ENCODE data around the gene MEG3. TPM values are rescaled to one million over a fixed set of nuclear protein-coding genes. Genes with fewer than 3 reads are reported as not detected.

MEG3 gene
- total and polyA plus RNA-seq, 2 experiments from 2014 or later = not detected

- peaks cover 9% of the 10 kb centered on the region; the same call in 1 of the 2 replicates for H3K4me1 ChIP-seq (ENCODE audit: insufficient read depth)
- Mint-ChIP-seq H3K9me3 (no peaks in the 10 kb centered on the region), H3K4me3 (no peak overlapping the region), H3K4me1 (peaks cover 24% of the 10 kb centered on the region), H3K27ac (no peak overlapping the region), H3K36me3 (ENCODE audit: low read depth) (no peaks in the 10 kb centered on the region), H3K27me3 (ENCODE audit: insufficient read depth, low read depth, poor library complexity) (peaks cover 8% of the 10 kb centered on the region)
- H3K9me2 ChIP-seq (ENCODE audit: insufficient read depth) = no peaks in the 10 kb centered on the region
- H3K79me2 ChIP-seq (replicated peaks; ENCODE audit: insufficient read depth) = no peaks in the 10 kb centered on the region
- H3F3A ChIP-seq (replicated peaks; ENCODE audit: low read depth) = no peaks in the 10 kb centered on the region
- H3K27me3 ChIP-seq (ENCODE audit: insufficient read depth) = no peaks in the 10 kb centered on the region
- no peak overlapping the region for H3K4me3 ChIP-seq
- no peak overlapping the region for H3K4me2 ChIP-seq
- no peak for DNase-seq (ENCODE audit: low spot score)
- no peak for ATAC-seq
- TF ChIP-seq ZNF331 (CRISPR knock-in tag; IDR thresholded peaks at IDR 0.05; ENCODE audit: low read depth) (no peak), CREB1 (CRISPR knock-in tag; IDR thresholded peaks at IDR 0.05; ENCODE audit: low read depth) (no peak), JUNB (IDR thresholded peaks at IDR 0.05; ENCODE audit: unreplicated experiment) (no peak), STAT1 (IDR thresholded peaks at IDR 0.05; ENCODE audit: unreplicated experiment) (no peak), NANOG (IDR thresholded peaks at IDR 0.05; ENCODE audit: borderline replicate concordance) (no peak), POLR2AphosphoS5 (IDR thresholded peaks at IDR 0.05; ENCODE audit: low read depth) (no peak), EZH2 (IDR thresholded peaks at IDR 0.05; ENCODE audit: low read depth, unreplicated experiment) (no peak), ZNF114 (CRISPR knock-in tag; IDR thresholded peaks at IDR 0.05) (no peak), CTCF (conservative IDR thresholded peaks at IDR 0.05; ENCODE audit: low read depth in 2 of 2) (no peak), EZH2phosphoT487 (IDR thresholded peaks at IDR 0.05; ENCODE audit: unreplicated experiment) (no peak), ETS1 (IDR thresholded peaks at IDR 0.05) (no peak)
- TF ChIP-seq, protein P1, sequence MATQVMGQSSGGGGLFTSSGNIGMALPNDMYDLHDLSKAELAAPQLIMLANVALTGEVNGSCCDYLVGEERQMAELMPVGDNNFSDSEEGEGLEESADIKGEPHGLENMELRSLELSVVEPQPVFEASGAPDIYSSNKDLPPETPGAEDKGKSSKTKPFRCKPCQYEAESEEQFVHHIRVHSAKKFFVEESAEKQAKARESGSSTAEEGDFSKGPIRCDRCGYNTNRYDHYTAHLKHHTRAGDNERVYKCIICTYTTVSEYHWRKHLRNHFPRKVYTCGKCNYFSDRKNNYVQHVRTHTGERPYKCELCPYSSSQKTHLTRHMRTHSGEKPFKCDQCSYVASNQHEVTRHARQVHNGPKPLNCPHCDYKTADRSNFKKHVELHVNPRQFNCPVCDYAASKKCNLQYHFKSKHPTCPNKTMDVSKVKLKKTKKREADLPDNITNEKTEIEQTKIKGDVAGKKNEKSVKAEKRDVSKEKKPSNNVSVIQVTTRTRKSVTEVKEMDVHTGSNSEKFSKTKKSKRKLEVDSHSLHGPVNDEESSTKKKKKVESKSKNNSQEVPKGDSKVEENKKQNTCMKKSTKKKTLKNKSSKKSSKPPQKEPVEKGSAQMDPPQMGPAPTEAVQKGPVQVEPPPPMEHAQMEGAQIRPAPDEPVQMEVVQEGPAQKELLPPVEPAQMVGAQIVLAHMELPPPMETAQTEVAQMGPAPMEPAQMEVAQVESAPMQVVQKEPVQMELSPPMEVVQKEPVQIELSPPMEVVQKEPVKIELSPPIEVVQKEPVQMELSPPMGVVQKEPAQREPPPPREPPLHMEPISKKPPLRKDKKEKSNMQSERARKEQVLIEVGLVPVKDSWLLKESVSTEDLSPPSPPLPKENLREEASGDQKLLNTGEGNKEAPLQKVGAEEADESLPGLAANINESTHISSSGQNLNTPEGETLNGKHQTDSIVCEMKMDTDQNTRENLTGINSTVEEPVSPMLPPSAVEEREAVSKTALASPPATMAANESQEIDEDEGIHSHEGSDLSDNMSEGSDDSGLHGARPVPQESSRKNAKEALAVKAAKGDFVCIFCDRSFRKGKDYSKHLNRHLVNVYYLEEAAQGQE (IDR thresholded peaks at IDR 0.05; ENCODE audit: unreplicated experiment) = no peak
- TF ChIP-seq, protein P2, sequence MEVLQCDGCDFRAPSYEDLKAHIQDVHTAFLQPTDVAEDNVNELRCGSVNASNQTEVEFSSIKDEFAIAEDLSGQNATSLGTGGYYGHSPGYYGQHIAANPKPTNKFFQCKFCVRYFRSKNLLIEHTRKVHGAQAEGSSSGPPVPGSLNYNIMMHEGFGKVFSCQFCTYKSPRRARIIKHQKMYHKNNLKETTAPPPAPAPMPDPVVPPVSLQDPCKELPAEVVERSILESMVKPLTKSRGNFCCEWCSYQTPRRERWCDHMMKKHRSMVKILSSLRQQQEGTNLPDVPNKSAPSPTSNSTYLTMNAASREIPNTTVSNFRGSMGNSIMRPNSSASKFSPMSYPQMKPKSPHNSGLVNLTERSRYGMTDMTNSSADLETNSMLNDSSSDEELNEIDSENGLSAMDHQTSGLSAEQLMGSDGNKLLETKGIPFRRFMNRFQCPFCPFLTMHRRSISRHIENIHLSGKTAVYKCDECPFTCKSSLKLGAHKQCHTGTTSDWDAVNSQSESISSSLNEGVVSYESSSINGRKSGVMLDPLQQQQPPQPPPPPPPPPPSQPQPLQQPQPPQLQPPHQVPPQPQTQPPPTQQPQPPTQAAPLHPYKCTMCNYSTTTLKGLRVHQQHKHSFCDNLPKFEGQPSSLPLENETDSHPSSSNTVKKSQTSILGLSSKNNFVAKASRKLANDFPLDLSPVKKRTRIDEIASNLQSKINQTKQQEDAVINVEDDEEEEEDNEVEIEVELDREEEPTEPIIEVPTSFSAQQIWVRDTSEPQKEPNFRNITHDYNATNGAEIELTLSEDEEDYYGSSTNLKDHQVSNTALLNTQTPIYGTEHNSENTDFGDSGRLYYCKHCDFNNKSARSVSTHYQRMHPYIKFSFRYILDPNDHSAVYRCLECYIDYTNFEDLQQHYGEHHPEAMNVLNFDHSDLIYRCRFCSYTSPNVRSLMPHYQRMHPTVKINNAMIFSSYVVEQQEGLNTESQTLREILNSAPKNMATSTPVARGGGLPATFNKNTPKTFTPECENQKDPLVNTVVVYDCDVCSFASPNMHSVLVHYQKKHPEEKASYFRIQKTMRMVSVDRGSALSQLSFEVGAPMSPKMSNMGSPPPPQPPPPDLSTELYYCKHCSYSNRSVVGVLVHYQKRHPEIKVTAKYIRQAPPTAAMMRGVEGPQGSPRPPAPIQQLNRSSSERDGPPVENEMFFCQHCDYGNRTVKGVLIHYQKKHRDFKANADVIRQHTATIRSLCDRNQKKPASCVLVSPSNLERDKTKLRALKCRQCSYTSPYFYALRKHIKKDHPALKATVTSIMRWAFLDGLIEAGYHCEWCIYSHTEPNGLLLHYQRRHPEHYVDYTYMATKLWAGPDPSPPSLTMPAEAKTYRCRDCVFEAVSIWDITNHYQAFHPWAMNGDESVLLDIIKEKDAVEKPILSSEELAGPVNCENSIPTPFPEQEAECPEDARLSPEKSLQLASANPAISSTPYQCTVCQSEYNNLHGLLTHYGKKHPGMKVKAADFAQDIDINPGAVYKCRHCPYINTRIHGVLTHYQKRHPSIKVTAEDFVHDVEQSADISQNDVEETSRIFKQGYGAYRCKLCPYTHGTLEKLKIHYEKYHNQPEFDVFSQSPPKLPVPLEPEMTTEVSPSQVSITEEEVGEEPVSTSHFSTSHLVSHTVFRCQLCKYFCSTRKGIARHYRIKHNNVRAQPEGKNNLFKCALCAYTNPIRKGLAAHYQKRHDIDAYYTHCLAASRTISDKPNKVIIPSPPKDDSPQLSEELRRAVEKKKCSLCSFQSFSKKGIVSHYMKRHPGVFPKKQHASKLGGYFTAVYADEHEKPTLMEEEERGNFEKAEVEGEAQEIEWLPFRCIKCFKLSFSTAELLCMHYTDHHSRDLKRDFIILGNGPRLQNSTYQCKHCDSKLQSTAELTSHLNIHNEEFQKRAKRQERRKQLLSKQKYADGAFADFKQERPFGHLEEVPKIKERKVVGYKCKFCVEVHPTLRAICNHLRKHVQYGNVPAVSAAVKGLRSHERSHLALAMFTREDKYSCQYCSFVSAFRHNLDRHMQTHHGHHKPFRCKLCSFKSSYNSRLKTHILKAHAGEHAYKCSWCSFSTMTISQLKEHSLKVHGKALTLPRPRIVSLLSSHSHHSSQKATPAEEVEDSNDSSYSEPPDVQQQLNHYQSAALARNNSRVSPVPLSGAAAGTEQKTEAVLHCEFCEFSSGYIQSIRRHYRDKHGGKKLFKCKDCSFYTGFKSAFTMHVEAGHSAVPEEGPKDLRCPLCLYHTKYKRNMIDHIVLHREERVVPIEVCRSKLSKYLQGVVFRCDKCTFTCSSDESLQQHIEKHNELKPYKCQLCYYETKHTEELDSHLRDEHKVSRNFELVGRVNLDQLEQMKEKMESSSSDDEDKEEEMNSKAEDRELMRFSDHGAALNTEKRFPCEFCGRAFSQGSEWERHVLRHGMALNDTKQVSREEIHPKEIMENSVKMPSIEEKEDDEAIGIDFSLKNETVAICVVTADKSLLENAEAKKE (CRISPR knock-in tag; IDR thresholded peaks at IDR 0.05) = no peak
- no peaks in the 10 kb centered on the region for H4K20me1 ChIP-seq (replicated peaks; ENCODE audit: insufficient read depth)
- H3K27ac ChIP-seq (ENCODE audit: low read depth) = no peak overlapping the region
- no peak overlapping the region for H2AFZ ChIP-seq
- H3K36me3 ChIP-seq (ENCODE audit: insufficient read depth) = no peaks in the 10 kb centered on the region
These were observed 67.8 kb downstream of the MEG3 start for GRCh38 chr14:100893760-100894159.

Measured in GM23338 (cell line).